ENCODE results near the gene PLCD1.
"Not testable (repeated sequence)": the region's sequence is repeated elsewhere in the genome, so short reads cannot be mapped to it uniquely, and the experiment has no call there.

PLCD1 gene

DNA sequence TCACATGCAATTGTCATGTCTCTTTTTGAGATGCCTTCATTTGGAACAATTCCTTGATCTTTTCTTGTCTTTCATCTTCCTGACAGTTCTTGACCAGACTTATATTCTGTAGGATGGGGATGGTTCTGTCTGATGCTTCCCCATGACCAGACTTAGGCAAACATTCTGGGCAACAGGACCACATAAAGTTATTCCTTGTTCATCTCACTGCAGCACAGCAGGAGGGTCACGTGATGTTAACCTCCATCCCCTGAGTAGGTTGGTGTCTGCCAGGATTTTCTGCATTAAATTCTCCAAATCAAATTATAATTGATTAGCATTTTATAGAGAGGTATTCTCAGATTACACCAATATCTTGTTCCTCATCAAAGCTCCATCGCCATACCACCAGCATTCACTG lies 17.4 kb upstream of the PLCD1 start:
- no peak overlapping the region for H3K4me3 ChIP-seq (ENCODE audit: low read length)
- TF ChIP-seq ZNF274 (IDR thresholded peaks at IDR 0.05; ENCODE audit: low read depth, low read length), result no peak

DNA sequence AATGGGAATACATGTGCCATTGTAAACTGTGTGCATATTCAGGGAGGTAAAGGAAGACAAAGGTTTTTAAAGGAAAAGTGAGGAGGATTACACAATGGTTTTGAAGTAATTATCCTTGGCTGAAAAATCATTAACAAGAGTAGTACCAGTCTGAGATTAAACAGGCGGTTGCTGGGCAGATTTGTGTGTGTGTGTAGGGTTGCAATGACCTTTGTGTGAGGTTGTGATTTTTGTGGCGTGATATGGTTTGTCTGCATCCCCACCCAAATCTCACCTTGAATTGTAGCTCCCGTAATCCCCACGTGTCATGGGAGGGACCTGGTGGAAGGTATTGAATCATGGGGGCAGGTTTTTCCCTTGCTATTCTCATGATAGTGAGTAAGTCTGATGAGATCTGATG lies 16.6 kb upstream of the PLCD1 start:
- TF ChIP-seq ZNF274 (IDR thresholded peaks at IDR 0.05; ENCODE audit: low read depth, low read length), result no peak
- H3K4me3 ChIP-seq (ENCODE audit: low read length), result no peak overlapping the region

DNA sequence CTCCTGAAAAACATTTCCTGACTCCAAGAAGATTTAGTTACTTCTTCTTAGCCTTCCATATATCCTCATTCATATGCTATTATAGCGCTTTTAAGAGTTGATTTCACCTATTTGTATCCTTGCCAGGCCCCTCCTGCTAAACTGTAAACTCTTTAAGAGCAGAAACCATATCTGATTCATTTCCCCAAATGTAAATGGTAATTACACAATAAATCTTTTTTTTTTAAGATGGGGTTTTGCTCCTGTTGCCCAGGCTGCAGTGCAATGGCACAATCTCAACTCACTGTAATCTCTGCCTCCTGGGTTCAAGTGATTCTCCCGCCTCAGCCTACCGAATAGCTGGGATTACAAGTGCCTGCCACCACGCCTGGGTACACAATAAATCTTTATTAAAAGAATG lies 14.0 kb upstream of the PLCD1 start:
- H3K4me3 ChIP-seq (ENCODE audit: low read length), result no peak overlapping the region
- no peak for TF ChIP-seq ZNF274 (IDR thresholded peaks at IDR 0.05; ENCODE audit: low read depth, low read length)

DNA sequence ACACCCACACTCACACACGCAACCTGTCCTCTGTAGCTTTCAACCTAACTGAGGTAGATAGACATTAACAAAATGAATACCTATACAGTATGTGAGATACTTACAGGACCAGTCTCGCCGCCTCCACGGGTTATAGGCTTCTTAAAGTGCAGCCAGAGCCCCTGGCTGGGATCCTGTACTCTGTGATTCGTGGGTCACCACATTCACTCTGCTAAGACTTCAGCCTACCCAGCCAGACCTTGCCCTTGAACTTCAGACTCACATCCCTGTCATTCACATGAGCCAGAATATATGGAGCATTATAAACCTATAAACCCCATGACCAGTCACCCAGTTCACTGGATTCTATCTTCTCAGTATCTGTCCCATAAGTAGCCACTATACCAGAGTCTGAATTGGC lies 11.0 kb upstream of the PLCD1 start:
- H3K4me3 ChIP-seq (ENCODE audit: low read length), result no peak overlapping the region
- no peak for TF ChIP-seq ZNF274 (IDR thresholded peaks at IDR 0.05; ENCODE audit: low read depth, low read length)

DNA sequence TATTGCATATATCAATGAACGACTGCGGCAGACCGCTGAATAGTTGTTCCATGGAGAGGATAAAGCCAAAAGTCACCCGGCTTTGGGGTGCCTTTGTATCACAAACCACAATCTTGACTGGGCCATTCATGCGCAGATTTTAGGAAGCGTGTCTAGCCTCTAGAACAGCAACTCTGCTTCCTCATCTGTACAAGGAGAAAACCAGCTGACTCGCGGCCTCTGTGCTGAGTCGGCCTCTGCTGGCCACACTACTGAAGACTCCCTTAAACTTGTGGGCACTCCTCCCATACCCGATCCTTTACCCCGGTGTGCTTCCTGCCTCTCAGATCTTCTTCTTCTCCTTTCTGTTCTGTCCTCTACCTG lies 10.4 kb upstream of the PLCD1 start:
- TF ChIP-seq ZNF274 (IDR thresholded peaks at IDR 0.05; ENCODE audit: low read depth, low read length), result no peak

DNA sequence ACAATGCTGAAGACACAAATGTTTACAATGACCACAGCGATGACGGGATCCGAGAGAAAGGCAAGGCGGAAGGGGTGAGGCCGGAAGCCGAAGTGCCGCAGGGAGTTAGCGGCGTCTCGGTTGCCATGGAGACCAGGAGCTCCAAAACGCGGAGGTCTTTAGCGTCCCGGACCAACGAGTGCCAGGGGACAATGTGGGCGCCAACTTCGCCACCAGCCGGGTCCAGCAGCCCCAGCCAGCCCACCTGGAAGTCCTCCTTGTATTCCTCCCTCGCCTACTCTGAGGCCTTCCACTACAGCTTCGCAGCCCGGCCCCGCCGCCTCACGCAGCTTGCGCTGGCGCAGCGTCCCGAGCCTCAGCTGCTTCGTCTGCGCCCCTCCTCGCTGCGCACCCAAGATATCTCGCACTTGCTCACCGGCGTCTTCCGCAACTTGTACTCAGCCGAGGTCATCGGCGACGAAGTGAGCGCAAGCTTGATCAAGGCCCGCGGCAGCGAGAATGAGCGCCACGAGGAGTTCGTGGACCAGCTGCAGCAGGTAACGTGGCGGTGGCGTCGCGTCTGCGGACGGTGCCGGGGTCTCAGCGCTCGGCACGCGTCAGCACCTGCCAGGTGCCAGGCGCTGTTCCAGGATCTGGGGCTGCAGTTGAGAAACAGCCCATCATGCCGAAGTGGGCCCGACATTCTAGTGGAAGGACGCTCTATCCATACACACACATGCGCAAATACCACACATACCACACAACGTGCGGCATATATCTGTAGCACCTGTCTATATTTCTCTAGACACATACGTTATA lies 9.9 kb upstream of the PLCD1 start, which contains the start of gene DLEC1:
Gene DLEC1, plus strand, starts transcription at position 108 of the 798 bp plus-strand sequence. Its CDS starts 18 bp downstream, at position 126.
- TF ChIP-seq ZNF274 (IDR thresholded peaks at IDR 0.05; ENCODE audit: low read depth, low read length), result no peak
- H3K4me3 ChIP-seq (ENCODE audit: low read length), result peak within 1 kb of the TSS; percentile 61; the same call in 1 of the 2 replicates

More for the DNA sequence above, 10.4 kb upstream of the PLCD1 start:
- H3K4me3 ChIP-seq (ENCODE audit: low read length), result peak overlapping the region; percentile 61; the same call in 1 of the 2 replicates

DNA sequence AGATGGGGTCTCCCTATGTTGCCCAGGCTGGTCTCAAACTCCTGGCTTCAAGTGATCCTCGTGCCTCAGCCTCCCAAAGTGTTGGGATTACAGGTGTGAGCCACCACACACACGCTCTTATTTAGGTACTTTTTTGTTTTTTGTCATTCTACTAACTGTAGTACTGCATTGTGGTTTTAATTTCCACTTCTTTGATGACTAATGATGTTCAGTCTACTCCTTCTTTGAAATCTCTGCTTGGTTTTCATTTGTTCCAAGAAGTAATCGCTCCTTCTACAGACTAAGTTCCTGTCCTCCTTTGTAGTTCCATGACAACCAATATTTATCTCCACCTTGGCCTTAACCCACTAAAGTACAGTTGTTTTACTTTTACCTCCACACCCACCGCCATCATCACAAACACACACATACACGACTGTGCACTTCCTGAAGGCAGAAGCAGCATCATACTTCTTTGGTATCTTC lies 9.0 kb upstream of the PLCD1 start:
- no peak for TF ChIP-seq ZNF274 (IDR thresholded peaks at IDR 0.05; ENCODE audit: low read depth, low read length)
- H3K4me3 ChIP-seq (ENCODE audit: low read length), result no peak overlapping the region

DNA sequence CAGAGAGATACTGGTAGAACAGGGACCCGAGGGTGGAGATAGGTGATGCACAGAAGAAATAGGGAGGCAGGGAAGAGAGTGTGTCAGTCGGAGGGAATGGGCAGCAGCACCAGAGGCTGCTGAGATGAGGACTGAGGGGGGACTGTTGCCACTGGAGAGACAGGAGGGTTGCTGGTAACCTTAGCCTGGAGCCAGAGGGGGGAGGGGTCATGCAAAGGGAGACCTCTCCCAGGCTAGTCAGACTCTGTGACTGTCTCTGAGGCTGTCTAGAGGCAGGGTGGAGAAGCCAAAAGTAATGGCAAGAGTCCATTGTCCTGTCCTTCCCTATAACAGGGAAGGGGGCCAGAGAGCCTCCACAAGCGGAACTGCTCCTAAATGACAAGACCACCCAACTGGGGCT lies 7.5 kb upstream of the PLCD1 start:
- H3K4me3 ChIP-seq (ENCODE audit: low read length), result no peak overlapping the region
- no peak for TF ChIP-seq ZNF274 (IDR thresholded peaks at IDR 0.05; ENCODE audit: low read depth, low read length)

DNA sequence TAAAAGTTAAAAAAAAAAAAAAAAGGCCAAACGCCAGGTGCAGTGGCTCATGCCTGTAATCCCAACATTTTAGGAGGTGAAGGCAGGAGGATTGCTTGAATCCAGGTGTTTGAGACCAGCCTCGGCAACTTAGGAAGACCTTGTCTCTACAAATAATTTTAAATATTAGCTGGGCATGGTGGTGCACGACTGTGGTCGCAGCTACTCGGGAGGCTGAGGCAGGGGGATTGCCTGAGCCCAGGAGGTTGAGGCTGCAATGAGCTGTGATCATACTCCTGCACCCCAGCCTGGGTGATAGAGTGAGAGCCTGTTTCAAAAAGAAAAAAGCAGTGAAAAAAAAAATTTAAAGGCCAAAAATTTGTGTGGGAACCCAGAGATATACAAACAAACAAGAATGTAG lies 6.8 kb upstream of the PLCD1 start:
- TF ChIP-seq ZNF274 (IDR thresholded peaks at IDR 0.05; ENCODE audit: low read depth, low read length), result no peak
- no peak overlapping the region for H3K4me3 ChIP-seq (ENCODE audit: low read length)

DNA sequence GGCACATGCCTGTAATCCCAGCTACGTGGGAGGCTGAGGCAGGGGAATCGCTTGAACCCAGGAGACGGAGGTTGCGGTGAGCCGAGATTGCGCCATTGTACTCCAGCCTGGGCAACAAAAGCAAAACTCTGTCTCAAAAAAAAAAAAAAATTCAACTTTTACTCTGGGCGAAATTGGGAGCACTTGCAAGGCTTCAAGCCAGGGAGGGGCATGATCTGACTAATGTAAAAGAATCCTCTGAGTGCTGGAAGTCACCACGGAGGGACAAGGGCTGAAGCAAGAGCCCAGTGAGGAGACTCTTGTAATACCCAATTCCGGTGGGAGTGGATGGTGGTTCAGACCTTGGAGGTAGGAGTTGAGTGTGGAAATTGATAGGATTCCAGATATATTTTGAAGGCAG lies 4.9 kb upstream of the PLCD1 start:
- not testable (repeated sequence) for H3K4me3 ChIP-seq (ENCODE audit: low read length)

DNA sequence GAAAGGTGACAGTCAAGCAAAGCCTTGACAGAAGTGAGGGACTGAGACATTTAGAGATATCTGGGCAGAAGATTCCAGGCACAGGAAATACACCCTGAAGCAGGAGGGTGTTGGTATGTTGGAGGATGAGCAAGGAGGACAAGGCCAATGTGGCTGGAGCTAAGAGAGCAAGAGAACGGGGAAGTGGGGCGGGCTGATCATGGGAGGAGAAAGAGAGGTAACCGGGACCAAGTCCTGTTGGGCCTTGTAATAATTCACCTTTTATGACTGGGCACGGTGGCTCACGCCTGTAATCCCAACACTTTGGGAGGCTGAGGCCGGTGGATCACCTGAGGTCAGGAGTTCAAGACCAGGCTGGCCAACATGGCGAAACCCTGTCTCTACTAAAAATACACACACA lies 4.1 kb upstream of the PLCD1 start:
- not testable (repeated sequence) for H3K4me3 ChIP-seq (ENCODE audit: low read length)

DNA sequence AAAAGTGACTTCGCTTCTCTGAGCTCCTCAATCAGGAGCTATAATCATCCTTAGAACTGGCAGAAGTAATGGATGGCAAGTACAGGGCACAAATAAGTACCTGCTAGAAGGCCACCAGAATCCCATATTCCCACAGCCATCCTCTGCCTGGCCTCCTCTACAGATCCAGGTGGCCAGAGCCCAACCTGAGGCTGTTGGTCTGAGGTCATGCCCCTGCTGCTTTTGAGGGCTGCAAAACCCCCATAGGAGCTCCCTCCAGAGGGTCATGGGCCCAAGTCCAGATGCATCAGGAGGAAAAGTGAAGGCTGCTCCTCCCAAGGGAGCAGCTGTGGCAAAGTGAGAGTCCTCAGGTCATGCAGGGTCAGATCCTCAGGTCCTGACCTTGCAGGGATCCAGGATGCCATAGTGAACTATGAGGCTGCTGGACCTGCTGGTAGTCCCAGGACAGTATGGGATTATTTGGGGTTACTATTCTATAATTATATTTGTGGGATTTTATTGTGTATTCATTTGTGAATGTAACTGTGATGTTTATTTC lies 3.0 kb upstream of the PLCD1 start:
- H3K4me3 ChIP-seq (ENCODE audit: low read length), result no peak overlapping the region
- no peak for TF ChIP-seq ZNF274 (IDR thresholded peaks at IDR 0.05; ENCODE audit: low read depth, low read length)

DNA sequence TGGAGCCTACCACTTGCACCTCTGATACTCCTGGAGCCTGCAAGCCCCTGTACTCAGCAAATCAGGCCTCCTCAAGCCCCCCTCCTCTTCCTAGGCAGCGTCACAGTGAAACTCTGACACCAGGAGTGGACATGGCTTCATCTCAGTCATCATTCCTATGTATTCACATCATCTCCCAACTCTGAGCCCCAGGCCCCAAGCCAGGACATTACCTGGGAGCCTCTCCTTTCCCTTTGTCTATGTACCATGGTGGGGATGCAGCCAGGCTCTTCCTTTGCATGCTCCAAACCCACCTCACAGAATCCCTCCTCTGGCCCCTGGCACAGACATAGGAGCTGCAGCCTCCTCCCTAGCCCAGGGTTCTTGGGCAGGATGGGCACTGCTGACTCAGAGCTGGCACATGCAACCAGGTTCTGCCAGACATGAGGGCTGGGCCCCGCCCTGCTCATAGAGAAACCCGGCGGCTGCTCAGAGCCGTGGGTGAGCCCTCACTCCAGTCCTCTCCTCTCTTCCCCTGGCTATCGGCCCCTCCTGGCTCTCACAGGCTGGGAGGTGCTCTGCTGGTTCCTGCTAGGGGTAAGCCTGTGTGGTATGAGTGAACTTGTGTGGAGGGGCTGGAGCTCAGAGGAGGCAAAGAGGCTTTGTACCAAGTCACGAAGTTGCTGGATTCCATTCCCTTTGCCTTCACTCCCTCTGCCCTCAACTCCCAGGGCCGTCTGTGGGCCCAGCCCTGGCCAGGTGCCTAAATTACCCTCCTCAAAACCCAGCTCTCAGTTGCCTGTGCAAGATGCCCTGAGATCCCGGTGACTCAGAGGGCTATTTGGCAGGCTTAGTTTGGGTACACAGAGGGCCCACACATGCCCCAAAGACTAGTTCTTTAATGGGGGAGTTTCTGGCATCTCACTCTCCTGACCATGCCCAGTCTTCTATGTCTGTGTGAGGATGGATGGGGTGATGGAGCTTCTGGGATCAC lies 1.9 kb upstream of the PLCD1 start:
- TF ChIP-seq ZNF274 (IDR thresholded peaks at IDR 0.05; ENCODE audit: low read depth, low read length), result no peak
- no peak overlapping the region for H3K4me3 ChIP-seq (ENCODE audit: low read length)

DNA sequence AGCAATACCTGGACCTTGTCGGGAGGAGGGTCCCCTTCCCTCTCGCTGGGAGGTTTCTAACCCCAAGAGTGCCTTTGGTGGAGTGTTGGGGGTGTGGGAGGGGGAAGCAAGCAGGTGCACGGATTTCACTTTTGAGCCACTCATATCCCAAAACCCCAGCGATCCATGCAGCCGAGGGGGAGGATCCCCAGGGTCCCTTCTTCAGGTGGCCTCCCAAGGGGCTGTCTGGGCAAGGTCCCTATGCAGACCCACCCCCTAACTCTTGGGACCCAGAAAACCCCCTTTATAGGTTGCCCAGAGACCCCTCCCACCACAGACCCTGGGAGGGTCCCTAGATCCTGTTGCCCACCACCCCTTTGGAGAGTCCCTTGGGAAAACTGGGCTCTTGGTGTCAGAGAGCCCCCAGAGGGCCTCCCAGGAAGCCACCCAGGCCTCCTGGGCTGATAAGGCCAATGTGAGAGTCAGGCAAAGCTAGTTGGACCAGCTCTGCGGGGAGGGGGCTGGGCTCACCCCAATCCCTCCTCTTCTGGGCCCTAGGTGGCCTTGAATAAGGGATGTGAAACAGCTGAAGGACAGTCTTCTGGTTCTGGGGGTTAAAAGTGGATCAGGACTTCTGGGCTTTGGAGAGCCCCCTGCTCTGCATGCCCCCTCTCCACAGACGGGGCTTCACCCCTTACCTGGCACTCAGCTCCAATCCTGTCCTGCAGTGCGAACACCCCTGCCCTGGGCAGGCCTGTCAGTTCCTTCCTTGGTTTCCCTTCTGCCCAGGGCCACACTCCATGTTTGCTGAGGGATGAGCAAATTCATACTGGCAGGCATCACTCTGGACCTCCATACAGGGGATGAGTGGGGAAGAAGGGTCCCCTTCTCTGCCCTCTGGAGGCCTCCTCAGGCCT lies 932 bp upstream of the PLCD1 start:
- H3K4me3 ChIP-seq (ENCODE audit: low read length), result no peak overlapping the region
- no peak for TF ChIP-seq ZNF274 (IDR thresholded peaks at IDR 0.05; ENCODE audit: low read depth, low read length)
